ENCODE data around the gene FEZ2. TPM values are rescaled to one million over a fixed set of nuclear protein-coding genes. Genes with fewer than 3 reads are reported as not detected.

FEZ2 gene
- total RNA-seq, 1 experiment from 2014 or later: 22.2 TPM

- no peaks in the 10 kb centered on the region for H3K9me3 Mint-ChIP-seq
- H3K4me1 Mint-ChIP-seq: peaks cover 41% of the 10 kb centered on the region
- no peaks in the 10 kb centered on the region for H3K27me3 Mint-ChIP-seq (ENCODE audit: low read depth)
- POLR2A ChIA-PET: interaction anchor here (1.1 kb wide), 1 partner anchor 38 kb away, joined by 3 read pairs; the partner anchor contains the start of gene FEZ2
- DNase-seq (ENCODE audit: low spot score) (no peak), ATAC-seq (peak; percentile 79)
- peak overlapping the region; percentile 38 for H3K27ac Mint-ChIP-seq
- TF ChIP-seq AR (CRISPR knock-in tag; IDR thresholded peaks at IDR 0.05) (no peak), ZNF423 (CRISPR knock-in tag; IDR thresholded peaks at IDR 0.05) (peak; percentile 82)
- CTCF ChIA-PET: interaction anchor here (0.5 to 1.5 kb wide), 6 partner anchors 10 to 226 kb away, joined by 3 to 5 read pairs (median 3); partner anchors contain the start of gene CRIM1
- no peak overlapping the region for H3K4me3 Mint-ChIP-seq
- H3K36me3 Mint-ChIP-seq: peaks cover 4% of the 10 kb centered on the region
Measured at GRCh38 chr2:36559221-36559942, 38.6 kb downstream of the FEZ2 start.

GRCh38 chr2:36556842-36557241 is 41.1 kb downstream of the FEZ2 start:
- peaks cover 8% of the 10 kb centered on the region for H3K36me3 Mint-ChIP-seq
- H3K27me3 Mint-ChIP-seq (ENCODE audit: low read depth): no peaks in the 10 kb centered on the region
- no peak overlapping the region for H3K27ac Mint-ChIP-seq
- POLR2A ChIA-PET: no interaction called here
- peaks cover 22% of the 10 kb centered on the region for H3K4me1 Mint-ChIP-seq
- CTCF ChIA-PET: interaction anchor here (1.7 to 2.7 kb wide), 3 partner anchors 12 to 229 kb away, joined by 5 to 8 read pairs (median 6); no protein-coding TSS in a partner anchor
- H3K4me3 Mint-ChIP-seq: no peak overlapping the region
- H3K9me3 Mint-ChIP-seq: no peaks in the 10 kb centered on the region
- ATAC-seq (no peak), DNase-seq (ENCODE audit: low spot score) (no peak)
- TF ChIP-seq PRDM15 (CRISPR knock-in tag; IDR thresholded peaks at IDR 0.05) (no peak), E2F4 (CRISPR knock-in tag; IDR thresholded peaks at IDR 0.05; ENCODE audit: borderline replicate concordance, low read depth) (no peak), ZNF532 (CRISPR knock-in tag; IDR thresholded peaks at IDR 0.05; ENCODE audit: borderline replicate concordance) (no peak), ATF1 (CRISPR knock-in tag; IDR thresholded peaks at IDR 0.05) (no peak), PREB (CRISPR knock-in tag; IDR thresholded peaks at IDR 0.05; ENCODE audit: borderline replicate concordance) (no peak), STAT6 (CRISPR knock-in tag; conservative IDR thresholded peaks at IDR 0.05; ENCODE audit: low read depth) (no peak), ZNF512 (CRISPR knock-in tag; IDR thresholded peaks at IDR 0.05; ENCODE audit: borderline replicate concordance) (no peak), ZNF671 (CRISPR knock-in tag; IDR thresholded peaks at IDR 0.05) (no peak), SMAD4 (CRISPR knock-in tag; IDR thresholded peaks at IDR 0.05) (no peak), OVOL2 (CRISPR knock-in tag; IDR thresholded peaks at IDR 0.05; ENCODE audit: borderline replicate concordance) (no peak), KAT7 (CRISPR knock-in tag; IDR thresholded peaks at IDR 0.05; ENCODE audit: borderline replicate concordance) (no peak), ATF3 (CRISPR knock-in tag; conservative IDR thresholded peaks at IDR 0.05) (no peak)

All from WTC11 (cell line).